ENCODE measurements around the gene CPSF3.

Gene CPSF3

DNA sequence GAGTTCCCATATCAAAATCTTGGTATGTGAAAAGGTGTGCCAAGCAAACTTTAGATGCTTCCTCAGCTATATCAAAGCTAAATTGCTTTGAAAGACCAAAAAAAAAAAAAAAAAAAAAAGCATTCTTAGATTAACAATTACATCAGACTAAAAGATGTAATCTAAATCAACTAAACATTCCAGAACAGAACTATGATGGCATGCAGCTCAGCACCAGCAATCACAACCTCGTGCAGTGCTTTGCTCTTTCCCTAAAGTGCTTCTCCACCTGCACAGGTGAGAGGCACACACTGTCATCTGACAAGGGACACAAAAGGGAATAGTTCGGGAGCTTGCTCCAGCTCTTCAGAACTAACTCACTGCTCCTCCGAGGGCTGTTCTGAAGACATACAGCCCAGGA, 94.7 kb downstream of the CPSF3 start:
- no peak for DNase-seq (ENCODE audit: low read depth in 2 of 2)

DNA sequence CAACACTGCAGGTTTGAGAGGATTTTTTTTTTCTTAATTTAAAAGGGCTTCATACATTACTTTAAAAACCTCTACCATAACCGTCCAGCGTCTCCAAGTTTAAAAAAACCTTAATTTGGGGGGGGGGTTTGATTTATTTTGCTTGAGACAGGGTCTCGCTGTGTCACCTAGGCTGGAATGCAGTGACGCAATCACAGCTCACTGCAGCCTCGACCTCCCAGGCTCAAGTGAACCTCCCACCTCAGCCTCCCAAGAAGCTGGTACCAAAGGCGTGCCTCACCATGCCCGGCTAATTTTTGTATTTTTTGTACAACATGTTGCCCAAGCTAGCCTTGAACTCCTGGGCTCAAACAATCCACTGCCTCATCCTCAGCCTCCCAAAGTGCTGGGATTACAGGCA, 95.3 kb downstream of the CPSF3 start:
- no peak for DNase-seq (ENCODE audit: low read depth in 2 of 2)

DNA sequence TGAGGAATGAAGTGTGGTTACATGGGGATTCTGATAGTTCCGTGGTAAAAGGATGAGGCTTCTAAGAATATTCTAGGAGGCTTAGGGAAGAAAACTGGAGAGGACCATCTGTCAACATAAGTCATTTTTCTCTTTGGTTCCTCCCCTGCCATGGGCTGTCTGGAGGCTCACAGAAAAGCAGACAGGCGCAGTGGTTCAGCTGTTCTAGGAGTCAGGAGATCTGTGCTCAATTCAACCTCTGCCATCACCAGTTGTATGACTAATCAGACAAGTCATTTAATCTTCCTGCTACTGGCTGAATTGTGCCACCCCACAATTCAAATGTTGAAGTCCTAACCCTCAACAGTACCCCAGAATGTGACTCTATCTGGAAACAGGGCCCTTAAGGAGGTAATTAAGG, 95.8 kb downstream of the CPSF3 start:
- DNase-seq (ENCODE audit: low read depth in 2 of 2) = no peak
